DLD1 (cell line): Measurements from ENCODE around the gene NKAPL.

Experiments used
- in situ Hi-C: cut with HindIII; loops from 2 replicates; pipeline ENCODE4 v1.10.0; 2017; ENCODE audit warnings: low sequenced_read_pairs

Gene NKAPL

GRCh38 chr6:28258877-28259777 is at the start of gene NKAPL:
NKAPL (plus strand) TSS chr6:28259297; CDS start chr6:28259372, 75 bp downstream.
- in situ Hi-C loops, result no loop called here

GRCh38 chr6:28209753-28210535 is 49.2 kb upstream of the NKAPL start:
- in situ Hi-C loops, result no loop called here

- in situ Hi-C loops, result no loop called here
Observed at GRCh38 chr6:28211840-28212509, 47.1 kb upstream of the NKAPL start.

DNA sequence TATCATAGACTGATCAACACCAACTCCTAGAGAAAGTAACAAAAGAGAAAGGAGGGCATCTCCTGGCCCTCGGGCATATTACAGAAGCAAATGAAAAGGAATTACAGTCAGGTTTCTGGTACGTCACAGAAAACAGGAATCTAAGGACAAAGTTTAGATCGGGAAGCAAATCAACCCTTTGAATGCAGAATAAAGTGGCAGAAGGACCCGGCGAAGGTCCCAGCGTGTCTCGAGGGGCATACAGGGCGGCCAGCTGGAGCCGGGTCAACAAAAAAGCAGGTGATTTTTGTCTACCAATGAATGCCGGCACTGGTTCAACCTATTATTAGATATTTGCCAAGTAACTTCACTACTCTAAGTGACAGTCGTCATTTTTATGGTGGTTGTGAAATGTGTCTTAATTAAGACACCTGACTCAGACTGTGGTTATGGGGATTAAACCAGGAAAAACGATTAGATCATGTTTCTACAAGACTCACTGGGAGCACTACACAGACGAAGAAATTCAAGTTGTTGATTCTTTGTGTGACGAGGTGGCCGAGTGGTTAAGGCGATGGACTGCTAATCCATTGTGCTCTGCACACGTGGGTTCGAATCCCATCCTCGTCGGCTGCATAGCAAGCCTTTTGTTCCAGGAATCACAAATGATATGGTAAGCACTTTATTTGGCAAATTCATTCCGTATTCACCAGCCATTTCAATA is 46.4 kb upstream of the NKAPL start:
- in situ Hi-C loops, result no loop called here

- in situ Hi-C loops, result no loop called here
Observed at GRCh38 chr6:28213213-28213523, 45.9 kb upstream of the NKAPL start.

GRCh38 chr6:28215425-28215824 is 43.7 kb upstream of the NKAPL start:
- in situ Hi-C loops, result no loop called here

GRCh38 chr6:28217890-28218289 is 41.2 kb upstream of the NKAPL start:
- in situ Hi-C loops, result no loop called here

DNA sequence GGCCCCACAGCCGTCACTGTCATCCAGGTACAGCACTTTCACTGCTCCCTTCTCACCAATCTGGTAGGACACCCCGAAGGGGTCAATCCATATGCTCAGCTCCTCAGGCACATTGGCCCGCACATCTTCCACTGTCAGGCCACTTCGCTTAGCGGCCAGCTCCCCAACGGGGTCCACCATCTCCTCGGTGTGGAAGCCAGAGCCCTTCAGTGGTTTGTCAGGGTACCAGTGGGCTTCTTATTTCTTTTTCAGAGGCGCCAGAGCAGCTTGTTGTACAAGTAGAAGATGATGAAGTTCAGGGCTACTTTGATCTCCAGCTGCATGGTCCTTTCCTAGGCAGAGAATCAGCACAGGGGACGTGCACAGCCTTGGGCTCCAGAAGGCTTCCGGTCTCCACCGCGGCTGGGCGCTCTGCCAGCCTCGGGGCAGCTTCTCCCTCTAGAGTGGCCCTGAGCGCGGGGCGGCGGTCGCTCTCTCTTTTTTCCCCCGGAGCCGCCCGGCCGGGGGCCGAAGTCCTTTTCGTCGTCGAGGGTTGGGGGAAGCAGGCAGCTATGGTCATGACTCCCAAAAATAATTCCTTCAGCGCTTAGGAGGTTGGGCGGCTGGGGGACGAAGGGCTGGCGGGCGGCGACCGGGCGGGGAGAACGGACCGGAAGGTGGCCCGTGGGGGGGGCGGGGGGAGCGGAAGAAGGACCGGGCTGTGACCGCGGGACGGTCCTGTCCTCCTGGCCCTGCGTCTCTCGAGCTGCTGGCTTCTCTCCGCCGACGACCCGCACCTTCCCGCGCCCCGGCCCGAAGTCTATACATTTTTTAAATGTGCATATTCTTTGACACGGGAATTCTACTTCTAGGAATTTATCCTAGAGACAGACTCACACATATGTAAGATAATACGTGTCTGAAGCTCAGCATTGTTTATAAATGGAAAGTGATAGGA is 40.5 kb upstream of the NKAPL start:
- in situ Hi-C loops, result no loop called here

DNA sequence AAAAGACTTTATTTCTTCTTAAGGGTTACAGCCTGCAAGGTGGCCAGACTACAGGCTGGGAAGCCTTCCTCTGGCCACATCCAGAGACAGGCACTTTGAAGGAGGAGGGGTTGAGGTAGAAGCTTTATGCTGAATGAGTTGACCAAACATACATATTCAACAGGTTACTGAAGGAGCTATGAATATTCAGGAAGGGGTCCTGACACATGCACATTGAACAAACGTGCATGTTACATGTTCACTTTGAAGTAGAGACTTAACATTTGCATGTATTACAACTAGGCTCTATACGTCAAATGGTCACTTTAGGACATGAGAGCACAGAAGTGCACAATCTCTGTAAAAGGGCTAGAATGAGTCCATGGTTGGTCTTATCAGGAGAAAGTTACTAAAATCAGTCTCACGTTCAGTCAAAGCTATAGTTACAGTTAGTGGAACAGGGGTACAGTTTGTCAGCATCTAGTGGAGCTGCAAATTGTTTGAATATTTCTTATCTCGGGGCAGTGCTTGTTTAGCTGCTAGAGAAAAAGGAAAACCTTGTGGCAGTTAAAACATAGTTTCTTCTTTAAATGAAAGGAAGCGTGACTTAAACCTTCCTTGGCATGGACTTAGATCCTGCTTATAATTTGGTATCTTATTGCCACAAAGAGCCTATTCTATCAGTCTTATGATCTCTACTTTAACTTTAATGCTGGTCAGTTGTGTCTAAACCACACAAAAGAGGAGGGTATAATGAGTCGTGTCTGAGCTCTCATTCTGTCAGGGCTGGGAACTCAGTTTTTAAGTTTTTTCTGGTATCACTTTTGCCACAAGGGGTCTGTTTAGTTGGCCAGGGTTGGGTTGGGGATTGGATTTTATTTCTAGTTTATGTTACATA is 38.6 kb upstream of the NKAPL start:
- in situ Hi-C loops, result no loop called here

DNA sequence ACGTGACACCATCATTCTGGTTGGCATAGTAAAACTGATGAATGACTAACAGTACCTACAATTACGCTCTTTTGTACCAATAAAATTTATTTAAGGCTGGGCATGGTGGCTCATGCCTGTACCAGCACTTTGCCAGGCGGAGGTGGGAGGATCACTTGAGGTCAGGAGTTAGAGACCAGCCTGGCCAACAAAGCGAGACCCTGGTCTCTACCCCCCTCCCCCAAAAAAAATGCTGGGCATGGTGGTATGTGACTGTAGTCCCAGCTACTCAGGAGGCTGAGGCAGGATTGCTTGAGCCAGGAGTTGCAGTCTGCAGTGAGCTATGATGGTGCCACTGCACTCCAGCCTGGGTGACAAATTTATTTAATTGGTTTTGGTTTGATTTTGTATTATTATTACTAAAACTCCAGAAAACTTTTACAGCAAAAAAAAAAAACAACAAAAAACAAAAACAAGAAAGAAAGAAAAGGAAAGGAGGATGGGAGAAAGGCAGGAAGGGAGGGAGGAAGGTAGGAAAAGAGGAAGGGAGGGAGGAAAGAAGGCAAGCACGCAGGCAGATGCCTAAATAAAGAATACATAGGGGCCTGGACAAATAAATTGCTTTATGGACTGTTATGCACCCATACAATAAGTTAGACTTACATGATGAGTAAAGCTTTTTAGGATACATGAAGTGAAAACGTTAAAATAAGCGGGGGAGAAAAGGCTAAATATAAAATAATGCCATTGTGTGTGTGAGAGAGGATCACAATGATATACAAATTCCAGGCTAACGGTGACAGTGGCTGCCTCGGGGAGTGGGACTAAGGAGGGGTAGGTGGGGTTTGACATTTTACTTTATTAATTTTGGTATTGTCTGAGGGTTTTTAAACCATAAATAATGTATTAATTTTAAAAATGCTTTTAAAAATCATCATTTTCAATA is 34.7 kb upstream of the NKAPL start:
- in situ Hi-C loops, result no loop called here

DNA sequence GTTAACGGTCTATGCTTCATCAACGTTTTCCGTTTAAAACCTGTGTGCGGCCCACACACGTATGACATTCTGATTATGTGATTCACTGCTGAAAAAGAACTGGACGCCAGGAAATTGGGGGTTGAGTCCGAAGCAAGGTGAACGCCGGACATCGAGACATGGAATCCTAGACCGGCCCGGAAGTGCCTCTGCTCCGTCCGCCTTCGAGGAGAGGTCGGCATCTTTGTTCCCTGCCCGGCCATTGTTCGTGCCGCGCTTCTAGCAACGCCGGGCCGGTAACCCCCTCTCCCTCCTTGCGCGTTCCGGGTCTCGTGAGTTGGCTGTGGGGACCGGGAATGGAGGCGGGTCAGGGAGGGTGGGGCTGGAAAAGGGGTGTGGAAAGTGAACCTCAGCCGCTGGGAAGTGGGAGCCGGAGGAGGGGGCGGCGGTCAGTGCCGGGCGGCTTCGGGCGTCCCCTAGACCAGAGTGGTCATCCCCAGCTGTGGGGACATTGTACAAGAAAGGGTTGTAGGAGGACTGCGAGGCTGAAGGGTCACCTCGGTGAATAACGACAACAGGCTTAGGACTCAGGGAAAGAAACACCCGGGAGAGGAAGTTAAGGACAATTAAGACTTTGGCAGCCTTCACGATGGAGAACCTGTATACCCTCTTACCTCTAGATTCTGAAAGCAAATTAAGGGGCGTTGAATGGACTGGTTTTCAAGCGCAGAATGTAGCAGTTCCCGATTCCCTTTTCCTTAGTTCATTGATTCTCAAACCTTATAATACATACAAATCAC is 33.9 kb upstream of the NKAPL start, which contains the start of gene ZSCAN9:
Gene ZSCAN9, plus strand, starts transcription at position 220 of the 779 bp plus-strand sequence. CDS start 1,810 bp downstream, outside the sequence.
- in situ Hi-C loops, result no loop called here

DNA sequence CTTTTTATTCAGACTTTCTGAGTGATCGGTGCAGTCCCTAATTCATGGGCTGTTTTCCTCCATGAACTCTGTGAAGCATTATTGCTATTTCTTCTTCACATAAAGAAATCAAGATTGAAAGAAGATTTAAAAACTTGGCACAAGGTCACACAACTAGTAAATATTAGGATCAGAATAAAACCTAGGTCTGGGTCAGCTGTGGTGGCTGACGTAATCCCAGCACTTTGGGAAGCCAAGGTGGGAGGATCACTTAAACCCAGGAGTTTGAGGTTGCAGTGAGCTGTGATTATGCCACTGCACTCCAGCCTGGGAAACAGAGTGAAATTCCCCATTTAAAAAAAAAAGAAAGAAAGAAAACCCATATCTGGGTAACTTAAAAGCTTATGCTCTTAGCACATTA is 32.6 kb upstream of the NKAPL start:
- in situ Hi-C loops, result no loop called here

- in situ Hi-C loops, result no loop called here
Observed at GRCh38 chr6:28232785-28233184, 26.3 kb upstream of the NKAPL start.

GRCh38 chr6:28235912-28236452 is 23.1 kb upstream of the NKAPL start:
- in situ Hi-C loops, result no loop called here

GRCh38 chr6:28239636-28240035 is 19.5 kb upstream of the NKAPL start:
- in situ Hi-C loops, result no loop called here

DNA sequence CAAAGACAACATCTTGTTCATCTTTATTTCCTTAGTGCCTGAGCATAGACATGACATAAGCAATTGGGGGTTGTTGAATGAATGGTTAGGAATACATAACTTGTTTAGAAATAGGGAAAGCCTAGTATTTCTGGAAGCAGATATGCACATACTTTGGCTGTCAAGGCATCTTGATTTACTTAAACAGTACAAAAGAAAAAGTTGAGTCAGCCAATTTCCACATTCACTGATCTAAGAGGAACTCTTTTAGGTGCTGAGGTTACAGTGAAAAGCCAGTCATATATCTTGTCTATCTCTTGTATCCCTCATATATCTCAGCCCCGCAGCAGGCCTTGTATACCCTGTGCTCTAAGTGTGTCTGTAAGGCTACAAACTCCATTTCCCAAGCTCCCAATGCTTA is 18.6 kb upstream of the NKAPL start:
- in situ Hi-C loops, result no loop called here

DNA sequence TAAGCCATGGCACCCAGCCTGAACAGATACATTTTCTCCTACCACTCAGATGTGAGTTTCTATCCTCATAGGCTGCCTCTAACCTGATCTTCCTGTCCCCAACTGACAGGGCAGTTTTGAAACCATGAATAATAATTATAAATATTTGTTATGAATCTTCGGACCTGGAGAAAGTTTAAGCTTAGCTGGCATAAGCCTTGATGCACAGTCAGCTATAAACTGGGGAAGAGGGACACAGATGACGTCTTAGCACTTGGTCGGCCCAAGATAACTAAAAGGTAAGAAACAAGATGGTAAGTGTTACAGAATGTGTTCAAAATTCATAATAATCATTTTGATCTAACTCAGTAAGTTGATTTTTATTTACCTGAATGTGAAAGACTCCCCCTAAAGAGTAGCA is 15.2 kb upstream of the NKAPL start:
- in situ Hi-C loops, result no loop called here
